ENCODE results near the gene RNU1-3. TPM values are rescaled to one million over a fixed set of nuclear protein-coding genes. Genes with fewer than 3 reads are reported as not detected.
"Not testable (repeated sequence)": the region's sequence is repeated elsewhere in the genome, so short reads cannot be mapped to it uniquely, and the experiment has no call there.

Gene RNU1-3
- total RNA-seq, 3 donors from 2014 or later (not counting 1 experiment from before 2014, with no cell fraction given) = 2,937 to 3,261 (median 3,038) TPM

- not testable (repeated sequence) for H3K27me3 ChIP-seq (ENCODE audit: control insufficient read depth, insufficient read depth, low read length); H3K36me3 ChIP-seq (ENCODE audit: control insufficient read depth, insufficient read depth, low read length); H3K9me3 ChIP-seq (ENCODE audit: control insufficient read depth, insufficient read depth, low read length); H3K36me3 Mint-ChIP-seq; H3K27ac Mint-ChIP-seq; H3K27me3 Mint-ChIP-seq (ENCODE audit: low read depth in 2 of 2); H3K27ac ChIP-seq (ENCODE audit: low read length); H3K4me1 Mint-ChIP-seq; H3K9me3 Mint-ChIP-seq
- peak in 1 of 2 donors; percentile 26 for DNase-seq
- intact Hi-C loops (cut with micrococcal nuclease) = loop anchor here (10.0 kb wide), 1 partner anchor 247 kb away; the partner anchor contains the start of gene RNU1-2
- WGBS (ENCODE audit: insufficient coverage) = 6% methylated on average over 44 of the region's 84 CpGs
- Histone ChIP-seq H3K4me1 (ENCODE audit: control insufficient read depth, insufficient read depth, low read length) (peaks cover 39% of the 10 kb centered on the region), H3K4me3 (ENCODE audit: low read length) (peak overlapping the region; percentile 13)
- peak overlapping the region; percentile 71 for H3K4me3 Mint-ChIP-seq
- peak in 2 of 3 donors; percentile 11 to 22 for ATAC-seq
Observed at GRCh38 chr1:16647179-16648176, 19.3 kb downstream of the RNU1-3 start.

GRCh38 chr1:16646716-16647115, 20.0 kb downstream of the RNU1-3 start:
- H3K36me3 Mint-ChIP-seq; H3K27me3 Mint-ChIP-seq (ENCODE audit: low read depth in 2 of 2); H3K27ac ChIP-seq (ENCODE audit: low read length); H3K27me3 ChIP-seq (ENCODE audit: control insufficient read depth, insufficient read depth, low read length); DNase-seq; ATAC-seq; H3K4me3 ChIP-seq (ENCODE audit: low read length); H3K4me3 Mint-ChIP-seq; H3K9me3 ChIP-seq (ENCODE audit: control insufficient read depth, insufficient read depth, low read length); H3K4me1 Mint-ChIP-seq; H3K9me3 Mint-ChIP-seq; H3K36me3 ChIP-seq (ENCODE audit: control insufficient read depth, insufficient read depth, low read length); H3K27ac Mint-ChIP-seq: not testable (repeated sequence)
- intact Hi-C loops (cut with micrococcal nuclease) = loop anchor here (10.0 kb wide), 1 partner anchor 248 kb away; the partner anchor contains the start of gene RNU1-2
- WGBS (ENCODE audit: insufficient coverage) = 100% methylated on average over 2 of the region's 17 CpGs
- H3K4me1 ChIP-seq (ENCODE audit: control insufficient read depth, insufficient read depth, low read length) = peaks cover 45% of the 10 kb centered on the region

GRCh38 chr1:16646061-16646664, 20.6 kb downstream of the RNU1-3 start:
- peak overlapping the region; percentile 28 for H3K4me3 Mint-ChIP-seq
- DNase-seq = peak in 1 of 2 donors; percentile 23
- not testable (repeated sequence) for H3K9me3 ChIP-seq (ENCODE audit: control insufficient read depth, insufficient read depth, low read length); H3K36me3 ChIP-seq (ENCODE audit: control insufficient read depth, insufficient read depth, low read length); ATAC-seq; H3K27me3 Mint-ChIP-seq (ENCODE audit: low read depth in 2 of 2); H3K4me1 Mint-ChIP-seq; H3K27me3 ChIP-seq (ENCODE audit: control insufficient read depth, insufficient read depth, low read length); H3K9me3 Mint-ChIP-seq; H3K4me3 ChIP-seq (ENCODE audit: low read length); H3K27ac Mint-ChIP-seq; H3K36me3 Mint-ChIP-seq; H3K27ac ChIP-seq (ENCODE audit: low read length)
- intact Hi-C loops (cut with micrococcal nuclease) = loop anchor here (10.0 kb wide), 1 partner anchor 249 kb away; the partner anchor contains the start of gene RNU1-2
- H3K4me1 ChIP-seq (ENCODE audit: control insufficient read depth, insufficient read depth, low read length) = peaks cover 45% of the 10 kb centered on the region
- 94% methylated on average over 15 of the region's 15 CpGs for whole genome bisulfite sequencing (ENCODE audit: insufficient coverage)

- ATAC-seq; H3K27me3 ChIP-seq (ENCODE audit: control insufficient read depth, insufficient read depth, low read length); H3K4me3 Mint-ChIP-seq; H3K27me3 Mint-ChIP-seq (ENCODE audit: low read depth in 2 of 2); H3K9me3 ChIP-seq (ENCODE audit: control insufficient read depth, insufficient read depth, low read length); H3K36me3 ChIP-seq (ENCODE audit: control insufficient read depth, insufficient read depth, low read length); H3K27ac Mint-ChIP-seq; H3K9me3 Mint-ChIP-seq; H3K36me3 Mint-ChIP-seq; H3K4me1 Mint-ChIP-seq; H3K4me3 ChIP-seq (ENCODE audit: low read length): not testable (repeated sequence)
- Histone ChIP-seq H3K27ac (ENCODE audit: low read length) (peak overlapping the region; percentile 72), H3K4me1 (ENCODE audit: control insufficient read depth, insufficient read depth, low read length) (peaks cover 45% of the 10 kb centered on the region)
- intact Hi-C loops (cut with micrococcal nuclease) = loop anchor here (10.0 kb wide), 1 partner anchor 249 kb away; the partner anchor contains the start of gene RNU1-2
- peak; percentile 47 to 53 for DNase-seq
- 99% methylated on average over 7 of the region's 7 CpGs for WGBS (ENCODE audit: insufficient coverage)
Observed at GRCh38 chr1:16645271-16646060, 21.3 kb downstream of the RNU1-3 start.
